HG02571 (cell line): ENCODE measurements around the gene FLT3LG.
"Not testable (repeated sequence)": the region's sequence is repeated elsewhere in the genome, so short reads cannot be mapped to it uniquely, and the experiment has no call there.

Experiments used
- ATAC-seq: cut with Tn5 transposase; IDR thresholded peaks from one replicate; pipeline ENCODE4 v1.9.1; 2021; ENCODE audit warnings: mild to moderate bottlenecking, moderate library complexity; ENCODE audit not compliant: unreplicated experiment

FLT3LG gene

GRCh38 chr19:49440439-49441209 lies 33.4 kb upstream of the FLT3LG start:
- no peak for ATAC-seq

GRCh38 chr19:49441210-49441959 lies 32.6 kb upstream of the FLT3LG start, which contains the start of gene SLC17A7:
Gene SLC17A7 (minus strand): TSS chr19:49441527. CDS start chr19:49441379, 148 bp downstream.
- no peak for ATAC-seq

- ATAC-seq: no peak
Measured at GRCh38 chr19:49441960-49442350, 32.1 kb upstream of the FLT3LG start.

DNA sequence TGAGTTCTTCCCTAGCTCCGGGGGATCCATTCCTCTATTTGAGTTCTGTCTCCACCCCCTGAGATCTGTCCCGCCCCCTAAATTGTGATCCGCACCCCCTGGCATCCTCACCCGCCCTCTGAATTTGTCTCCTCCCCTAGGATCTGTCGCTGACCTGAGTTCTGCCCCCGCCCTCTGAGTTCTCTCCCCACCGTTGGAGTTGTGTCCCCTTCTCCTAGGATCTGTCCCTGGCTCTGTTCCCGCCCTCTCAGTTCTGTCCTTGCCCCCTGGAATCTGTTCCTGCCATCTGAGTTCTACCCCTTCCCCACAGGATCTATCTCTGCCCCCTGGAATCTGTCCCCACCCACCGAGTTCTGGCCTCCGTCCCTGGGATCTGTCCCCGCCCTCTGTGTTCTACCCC lies 31.7 kb upstream of the FLT3LG start:
- no peak for ATAC-seq

DNA sequence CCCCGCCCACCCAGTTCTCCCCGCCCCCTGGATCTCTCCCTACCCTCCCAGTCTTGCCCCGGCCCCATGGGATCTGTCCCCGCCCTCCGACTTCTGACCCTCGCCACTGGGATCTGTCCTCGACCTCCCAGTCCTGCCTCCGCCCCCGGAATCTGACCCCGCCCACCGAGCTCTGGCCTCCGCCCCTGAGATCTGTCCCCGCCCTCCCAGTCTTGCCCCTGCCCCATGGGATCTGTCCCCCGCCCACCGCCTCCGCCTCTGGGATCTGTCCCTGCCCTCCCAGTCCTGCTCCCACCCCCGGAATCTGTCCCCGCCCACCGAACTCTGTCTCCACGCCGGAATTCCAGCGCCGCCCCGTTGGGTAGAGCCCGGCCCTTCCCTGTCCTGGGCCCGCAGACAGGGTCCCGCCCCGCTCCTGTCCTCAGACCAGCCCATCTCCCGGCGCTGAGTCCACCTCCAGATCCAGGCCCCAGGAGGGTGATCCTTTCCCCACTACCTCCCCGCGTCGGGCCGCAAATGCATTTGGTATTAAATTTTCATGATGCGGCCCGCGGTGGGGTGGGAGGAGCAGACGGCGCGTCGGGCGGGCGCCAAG lies 31.1 kb upstream of the FLT3LG start:
- ATAC-seq: peak; percentile 15

- peak; percentile 64 for ATAC-seq
Measured at GRCh38 chr19:49443366-49444099, 30.5 kb upstream of the FLT3LG start.

DNA sequence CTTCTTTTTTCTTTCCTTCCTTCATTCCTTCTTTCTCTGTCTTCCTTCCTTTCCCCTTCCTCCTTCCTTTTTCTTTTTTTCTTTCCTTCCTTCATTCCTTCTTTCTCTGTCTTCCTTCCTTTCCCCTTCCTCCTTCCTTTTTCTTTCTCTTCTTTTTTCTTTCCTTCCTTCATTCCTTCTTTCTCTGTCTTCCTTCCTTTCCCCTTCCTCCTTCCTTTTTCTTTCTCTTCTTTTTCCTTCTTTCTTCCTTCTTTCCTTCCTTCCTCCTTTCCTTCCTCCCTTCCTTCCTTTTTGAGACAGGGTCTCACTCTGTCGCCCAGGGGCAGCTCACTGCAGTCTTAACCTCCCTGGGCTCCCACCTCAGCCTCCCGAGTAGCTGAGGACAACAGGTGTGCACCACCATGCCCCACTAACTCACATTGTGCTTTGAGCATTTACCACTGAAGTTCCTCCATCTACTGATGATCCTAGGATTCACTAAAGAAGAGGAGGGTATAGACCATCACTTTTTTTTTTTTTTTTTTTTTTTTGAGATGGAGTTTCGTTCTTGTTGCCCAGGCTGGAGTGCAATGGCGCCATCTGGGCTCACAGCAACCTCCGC lies 29.8 kb upstream of the FLT3LG start:
- ATAC-seq: not testable (repeated sequence)

GRCh38 chr19:49445997-49446396 lies 28.0 kb upstream of the FLT3LG start:
- ATAC-seq: no peak

DNA sequence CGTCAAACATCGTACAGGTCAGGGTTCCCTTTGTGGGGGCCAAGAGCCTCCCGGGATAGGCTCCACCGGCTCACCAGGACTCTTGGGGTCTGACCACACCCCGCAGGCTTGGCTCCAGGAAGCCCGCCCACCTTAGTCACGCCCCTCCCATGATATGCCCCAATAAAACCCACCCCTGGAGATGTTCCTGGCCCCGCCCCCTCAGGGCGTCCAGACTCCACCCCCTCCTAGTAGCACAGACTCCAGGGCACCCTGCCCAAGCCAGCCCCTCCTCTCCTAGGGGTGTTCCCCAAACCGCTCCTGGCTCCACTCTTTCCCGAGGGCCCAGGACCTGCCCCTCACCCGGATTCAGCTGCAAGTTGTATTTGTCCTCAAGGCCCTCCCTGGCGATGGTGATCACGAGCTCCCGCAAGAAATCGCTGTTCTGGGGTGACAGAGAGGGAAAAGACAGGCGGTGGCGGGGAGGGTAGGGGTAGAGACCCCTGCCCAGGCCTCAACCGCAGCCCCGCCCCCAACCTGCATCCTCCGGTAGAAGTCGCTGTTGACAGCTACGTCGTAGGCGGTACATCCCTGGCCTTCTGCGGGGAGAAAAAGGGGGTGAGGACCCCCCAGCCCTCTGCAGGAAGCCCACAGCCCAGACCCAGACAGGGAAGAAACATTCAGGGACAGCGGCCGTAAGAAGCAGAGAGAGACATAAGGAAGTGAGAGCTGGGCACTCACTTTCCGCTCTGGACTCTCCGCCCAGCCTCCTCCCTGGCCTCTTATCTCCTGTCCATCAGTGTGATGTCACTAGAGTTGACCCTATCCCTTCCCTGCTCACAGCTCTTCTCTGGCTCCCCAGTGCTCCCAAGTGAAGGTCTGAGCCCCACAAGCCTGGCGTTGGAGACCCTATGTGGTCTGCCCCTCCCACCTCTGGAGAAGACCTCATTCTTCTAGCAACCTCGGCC lies 26.3 kb upstream of the FLT3LG start:
- ATAC-seq: no peak

DNA sequence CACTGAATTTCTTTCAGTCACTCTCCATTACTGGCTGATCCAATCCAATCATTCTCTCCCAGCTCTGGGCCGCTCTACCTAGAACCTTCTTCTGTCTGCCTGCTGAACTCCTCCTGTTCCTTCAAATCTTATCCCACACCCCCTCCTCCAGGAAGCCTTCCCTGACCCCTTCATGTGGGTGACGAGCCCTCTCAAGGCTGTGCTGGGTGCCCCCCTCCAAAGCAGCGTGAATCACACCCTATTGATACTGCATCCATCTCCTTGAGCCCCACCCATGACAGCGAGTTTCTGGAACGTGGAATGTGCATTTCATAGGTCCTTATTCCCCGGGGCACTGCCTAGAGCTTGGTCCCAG lies 25.6 kb upstream of the FLT3LG start:
- no peak for ATAC-seq

DNA sequence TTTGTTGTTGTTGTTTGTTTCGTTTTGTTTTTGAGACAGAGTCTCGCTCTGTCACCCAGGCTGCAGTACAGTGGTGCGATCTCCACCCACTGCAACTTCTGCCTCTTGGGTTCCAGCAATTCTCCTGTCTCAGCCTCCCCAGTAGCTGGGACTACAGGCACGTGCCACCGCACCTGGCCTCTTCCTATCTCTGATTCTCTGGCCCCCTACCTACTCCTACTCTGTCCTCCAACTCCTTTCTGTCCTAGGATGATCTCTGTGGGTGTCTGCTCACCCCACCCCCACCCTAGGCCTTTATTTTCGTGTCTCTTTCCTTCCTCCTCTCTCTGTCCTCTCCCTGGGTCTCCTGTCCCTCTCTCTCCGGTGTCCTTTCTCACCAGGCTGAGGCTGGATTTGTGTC lies 23.6 kb upstream of the FLT3LG start:
- no peak for ATAC-seq

- ATAC-seq: peak; percentile 55
Measured at GRCh38 chr19:49451430-49452181, 22.4 kb upstream of the FLT3LG start, which contains the start of gene PIH1D1. Gene PIH1D1 (minus strand): TSS chr19:49451814. CDS start chr19:49451574, 240 bp downstream.

- ATAC-seq: peak; percentile 77
Measured at GRCh38 chr19:49453013-49453756, 20.8 kb upstream of the FLT3LG start, which contains the start of gene ALDH16A1. Gene ALDH16A1 (plus strand): TSS chr19:49453225. CDS start chr19:49453332, 107 bp downstream.

DNA sequence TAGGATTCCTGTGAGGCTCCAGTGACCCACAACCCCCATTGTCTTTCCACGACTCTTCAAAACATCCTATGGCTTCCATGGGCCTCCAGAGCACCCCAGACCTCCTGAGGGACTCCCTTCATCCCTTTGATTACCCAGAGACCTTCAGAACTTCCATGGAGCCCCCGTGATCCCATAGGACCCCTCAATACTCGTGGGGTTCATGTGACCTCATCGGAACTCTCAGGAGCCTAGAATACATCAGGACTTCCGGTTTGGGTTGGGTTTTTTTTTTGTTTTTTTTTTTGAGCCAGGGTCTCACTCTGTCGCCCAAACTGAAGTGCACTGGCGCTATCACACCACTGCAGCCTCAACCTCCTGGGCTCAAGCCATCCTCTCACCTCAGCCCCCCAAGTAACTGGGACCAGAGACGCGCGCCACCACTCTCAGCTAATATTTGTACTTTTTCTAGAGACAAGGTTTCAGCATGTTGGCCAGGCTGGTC lies 20.2 kb upstream of the FLT3LG start:
- no peak for ATAC-seq

DNA sequence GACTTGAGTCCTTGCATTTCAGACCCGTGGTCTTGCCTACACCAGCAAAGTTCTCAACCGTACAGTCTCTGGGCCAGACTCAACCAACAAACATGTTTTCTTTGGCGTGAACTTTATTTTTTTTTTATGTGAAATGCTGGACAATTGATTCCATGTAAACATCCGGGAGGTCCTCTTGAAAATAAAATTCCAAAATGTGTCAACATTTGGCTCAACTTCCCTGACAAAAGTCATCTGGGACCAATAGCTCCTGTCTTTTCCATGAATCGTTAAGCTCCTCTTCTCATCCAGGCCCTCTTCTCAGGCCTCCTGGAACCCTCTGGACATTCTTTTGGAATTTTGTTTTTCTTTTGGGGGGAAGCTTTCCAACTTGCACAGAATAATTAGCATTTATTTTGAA lies 18.2 kb upstream of the FLT3LG start:
- ATAC-seq: no peak

DNA sequence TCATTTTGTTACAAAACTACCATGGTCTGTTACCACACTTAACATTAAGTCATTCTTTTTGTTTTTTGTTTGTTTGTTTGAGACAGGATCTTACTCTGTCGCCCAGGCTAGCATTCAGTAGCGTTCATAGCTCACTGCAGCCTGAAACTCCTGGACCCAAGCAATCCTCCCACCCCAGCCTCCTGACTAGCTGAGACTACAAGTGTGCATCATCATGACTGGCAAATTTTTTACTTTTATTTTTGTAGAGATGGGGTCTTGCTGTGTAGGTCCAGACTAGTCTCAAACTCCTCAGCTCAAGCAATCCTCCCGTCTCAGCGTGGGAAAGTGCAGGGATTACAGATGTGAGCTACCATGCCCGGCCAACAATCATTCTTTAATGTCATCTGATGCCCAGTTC lies 17.7 kb upstream of the FLT3LG start:
- no peak for ATAC-seq

DNA sequence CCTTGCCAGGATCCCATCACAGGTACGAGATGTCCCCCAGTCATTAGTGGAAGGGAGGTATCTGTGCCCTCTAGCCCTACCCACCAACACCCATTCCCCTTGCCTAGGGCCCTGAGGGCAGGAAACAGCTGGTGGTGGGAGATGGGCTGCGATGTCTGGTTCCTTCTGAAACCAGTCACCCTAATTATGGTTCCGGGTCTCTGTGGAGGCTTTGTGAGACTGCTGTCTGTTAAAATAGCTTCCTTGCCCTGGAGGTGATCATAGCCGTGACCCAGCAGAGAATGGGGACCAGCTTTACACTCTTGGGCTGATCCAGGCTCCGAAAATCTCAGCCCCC lies 15.5 kb upstream of the FLT3LG start:
- ATAC-seq: no peak

DNA sequence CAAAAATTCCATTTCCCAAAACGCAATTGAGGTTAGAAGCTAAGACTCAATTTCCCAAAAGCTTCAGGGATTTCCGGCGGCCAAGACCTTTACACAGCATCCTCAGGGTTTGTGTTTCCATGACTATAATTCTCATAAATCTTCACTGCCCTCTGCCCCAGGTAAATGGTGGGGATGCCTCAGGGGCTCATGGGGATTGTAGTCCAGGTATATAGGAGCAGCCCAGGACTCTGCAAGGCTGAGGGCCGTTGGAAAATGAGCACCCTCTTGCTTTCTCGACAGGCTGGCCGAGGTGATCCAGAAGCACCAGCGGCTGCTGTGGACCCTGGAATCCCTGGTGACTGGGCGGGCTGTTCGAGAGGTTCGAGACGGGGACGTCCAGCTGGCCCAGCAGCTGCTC lies 14.6 kb upstream of the FLT3LG start:
- ATAC-seq: no peak
